HG03520 (cell line): ENCODE data around the gene WFDC1.

Experiments
- ATAC-seq: cut with Tn5 transposase; IDR thresholded peaks from one replicate; pipeline ENCODE4 v1.9.1; 2021; ENCODE audit warnings: mild to moderate bottlenecking, moderate library complexity; ENCODE audit not compliant: unreplicated experiment

WFDC1 gene

DNA sequence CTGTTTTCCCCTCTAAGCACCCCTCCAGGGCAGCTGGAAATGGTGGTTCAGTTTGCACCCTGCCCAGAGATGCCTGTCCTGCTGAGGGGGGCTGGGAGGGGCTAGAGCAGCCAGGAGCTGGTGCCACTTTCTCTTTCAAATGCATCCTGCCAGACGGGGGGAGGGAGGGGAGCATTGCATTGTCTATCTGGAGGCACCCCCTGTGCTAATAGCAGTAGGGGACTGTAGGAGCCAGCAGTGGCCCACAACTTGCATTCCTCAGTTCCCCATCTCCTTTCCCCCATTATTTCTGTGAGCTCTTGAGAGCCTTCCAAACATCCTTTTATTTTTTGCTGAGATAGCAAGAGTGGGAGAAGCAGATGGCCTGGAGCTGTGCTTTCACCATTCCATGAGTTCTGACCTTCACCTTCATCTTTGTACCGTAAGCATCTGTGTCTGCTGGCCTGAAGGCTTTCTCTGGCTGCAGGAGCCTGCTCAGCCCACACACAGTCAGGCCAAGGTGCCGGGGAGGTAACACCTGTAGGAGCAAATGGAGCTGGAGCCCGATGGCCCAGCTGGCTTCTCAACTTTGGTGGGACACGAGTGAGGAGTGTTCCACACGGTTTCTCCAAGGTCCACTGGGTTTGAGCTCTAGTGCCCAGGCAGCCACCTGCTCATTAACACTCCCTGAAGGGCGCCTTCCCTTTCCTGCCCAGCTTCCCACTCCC, 5.2 kb downstream of the WFDC1 start:
- no peak for ATAC-seq

DNA sequence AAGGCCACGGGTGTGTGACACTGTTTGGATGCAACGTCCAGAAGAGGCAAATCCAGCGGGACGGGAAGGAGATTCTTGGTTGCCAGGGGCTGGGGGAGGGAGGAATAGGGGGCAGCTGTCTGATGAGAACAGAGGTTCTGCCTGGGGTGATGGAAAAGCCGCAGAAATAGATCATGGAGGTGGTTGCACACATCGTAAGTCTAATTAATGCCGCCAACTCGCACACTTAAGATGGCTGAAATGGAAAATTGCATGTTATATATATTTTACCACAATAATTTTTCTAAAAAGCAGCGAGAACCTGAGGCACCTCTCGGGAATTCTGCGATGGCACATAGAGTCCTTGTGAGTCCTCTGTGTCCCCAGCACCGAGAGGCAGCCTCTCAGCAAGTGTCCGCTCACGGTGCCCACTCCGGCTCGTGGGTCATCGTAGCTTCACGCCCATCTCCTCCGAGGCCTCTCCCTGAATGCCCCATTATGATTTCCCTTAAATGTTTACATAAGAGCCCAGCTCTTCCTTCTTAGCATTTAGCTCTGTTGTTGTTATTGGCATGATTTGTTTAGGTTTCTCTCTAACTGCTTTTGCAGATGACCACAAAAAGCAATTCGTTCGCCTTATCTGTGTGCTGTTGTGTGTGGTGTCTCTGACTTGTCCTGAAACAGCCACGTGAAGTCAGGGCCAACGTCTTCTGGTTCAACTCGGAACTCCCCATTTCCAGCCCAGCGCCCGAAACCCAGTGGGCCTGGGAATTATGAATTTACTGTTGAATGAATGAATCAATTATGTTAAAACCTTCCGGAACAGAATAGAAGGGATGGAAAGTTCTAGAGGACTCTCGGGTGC, 7.7 kb downstream of the WFDC1 start:
- ATAC-seq = no peak

DNA sequence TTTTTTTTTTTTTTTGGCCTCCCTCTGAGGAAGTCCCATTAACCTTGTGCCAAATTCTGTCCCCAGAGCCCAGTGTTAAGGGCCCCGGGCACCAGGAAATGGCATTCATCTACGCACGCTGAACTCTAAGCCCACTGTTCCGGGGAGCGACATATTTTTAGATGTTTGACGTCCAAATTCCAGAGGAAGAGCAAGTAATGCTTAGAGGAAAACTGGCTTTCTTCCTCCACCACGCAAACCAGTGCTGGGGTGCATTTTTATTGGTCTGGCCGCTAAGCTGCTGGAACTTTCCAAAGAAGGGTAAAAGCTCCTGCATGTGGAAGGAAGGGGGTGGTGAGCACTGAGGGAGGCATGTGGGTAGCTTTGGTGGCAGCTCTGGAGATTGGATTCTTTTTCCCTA, 8.3 kb downstream of the WFDC1 start:
- no peak for ATAC-seq

DNA sequence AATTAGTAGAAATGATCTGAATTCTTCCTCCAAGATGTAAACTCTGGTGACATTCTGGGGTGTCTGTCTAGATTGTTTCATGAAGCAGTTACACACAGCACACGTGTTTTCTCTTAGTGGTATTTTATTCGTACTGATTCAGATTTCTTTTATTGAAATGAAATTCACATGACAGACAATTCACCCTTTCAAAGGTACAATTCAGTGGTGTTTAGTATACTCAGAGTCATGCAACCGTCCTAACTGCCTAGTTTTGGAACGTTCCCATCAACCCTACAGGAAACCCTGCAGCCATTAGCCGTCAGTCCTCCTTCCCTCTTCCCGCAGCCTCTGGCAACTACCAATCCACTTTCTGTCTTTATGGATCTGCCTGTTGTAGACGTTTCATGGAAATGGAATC, 8.8 kb downstream of the WFDC1 start:
- ATAC-seq = no peak

DNA sequence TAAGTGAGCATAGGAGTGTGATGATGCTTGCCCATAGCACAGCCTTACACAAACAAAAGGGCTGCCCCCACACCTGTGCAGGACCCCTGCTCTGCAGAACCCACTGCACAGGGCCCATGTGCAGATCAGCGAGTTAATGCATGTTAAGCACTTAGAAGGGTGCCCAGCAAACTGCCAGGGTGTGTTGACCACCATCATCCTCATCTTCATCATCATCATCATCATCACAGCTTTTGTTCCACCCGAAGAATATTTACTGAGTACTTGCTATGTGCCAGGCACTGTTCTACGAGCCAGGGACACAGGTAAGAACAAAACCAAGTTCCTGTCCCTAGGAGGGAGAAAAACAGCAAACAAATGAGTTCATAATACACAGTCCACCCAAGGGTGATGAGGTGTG, 11.9 kb downstream of the WFDC1 start:
- no peak for ATAC-seq

DNA sequence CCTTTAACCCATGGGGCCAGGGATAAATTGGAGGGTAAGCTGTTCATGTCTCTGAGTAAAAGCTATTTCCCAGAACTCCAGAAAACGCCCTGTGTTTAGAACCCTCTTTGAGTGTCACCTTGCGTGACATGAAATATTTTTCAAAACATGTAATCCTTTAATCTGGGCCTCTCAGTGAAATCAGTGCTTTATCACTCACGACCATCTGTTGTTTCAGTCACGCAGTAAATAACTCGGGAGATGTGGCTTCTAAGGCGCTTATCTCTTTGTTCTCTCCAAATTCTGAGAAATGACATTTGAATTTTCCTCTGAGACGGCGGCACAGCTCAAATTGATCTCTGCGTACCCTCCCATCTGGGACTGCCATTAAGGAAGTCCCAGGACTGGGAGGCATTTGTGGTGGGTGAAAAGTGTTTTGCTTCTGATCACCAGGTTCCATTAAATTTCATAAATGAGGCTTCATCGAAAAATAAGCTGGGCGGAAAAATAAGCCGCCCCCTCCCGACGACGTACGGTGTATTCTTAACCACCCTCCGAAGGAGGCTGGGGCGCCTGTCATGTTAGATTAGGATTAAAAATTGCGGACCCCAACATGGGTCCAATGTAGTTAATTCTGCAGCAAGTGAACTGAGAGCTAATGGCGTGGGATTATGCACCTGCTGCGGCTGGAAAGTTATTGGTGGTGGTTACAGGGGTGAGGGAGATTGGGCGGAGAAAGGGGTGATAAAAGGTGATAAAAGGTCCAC, 12.7 kb downstream of the WFDC1 start:
- ATAC-seq = no peak

DNA sequence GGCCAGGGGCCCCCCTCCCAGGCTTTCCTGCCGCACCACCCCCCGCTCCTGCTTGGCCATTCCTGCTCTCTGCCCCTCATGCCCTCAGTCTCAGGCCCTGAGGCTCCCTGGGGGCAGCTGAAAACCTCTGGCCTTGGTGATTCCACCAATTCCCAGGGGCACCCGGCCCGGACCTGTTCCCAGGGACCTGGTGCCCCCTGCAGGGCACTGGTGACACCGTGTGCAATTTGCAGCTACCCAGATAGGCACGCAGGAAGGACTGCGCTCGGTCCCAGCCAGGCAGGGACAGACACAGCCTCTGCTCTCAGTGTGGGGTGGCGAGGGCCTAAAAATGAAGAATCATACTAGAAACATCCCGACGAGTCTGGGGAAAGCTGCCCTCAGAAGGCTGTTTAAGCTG, 13.4 kb downstream of the WFDC1 start:
- ATAC-seq = no peak

DNA sequence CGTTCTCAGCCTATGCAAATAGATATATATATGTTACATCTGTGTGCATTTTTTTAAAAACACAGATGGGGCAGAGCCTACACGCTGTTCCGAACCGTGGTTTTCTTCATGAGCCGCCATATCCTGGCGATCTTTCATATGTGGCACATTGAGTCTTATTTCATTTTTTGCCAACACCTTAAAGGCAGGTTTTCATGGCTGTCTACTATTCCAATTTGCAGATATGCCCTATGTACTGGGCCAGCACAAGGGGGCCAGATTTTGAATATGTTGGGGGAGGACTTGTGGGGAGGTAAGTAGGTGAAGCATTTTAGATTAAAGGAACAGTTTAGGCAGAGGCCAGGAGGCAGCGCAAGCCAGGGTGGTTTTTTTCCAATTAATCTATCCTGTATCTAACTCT, 16.0 kb downstream of the WFDC1 start:
- no peak for ATAC-seq

DNA sequence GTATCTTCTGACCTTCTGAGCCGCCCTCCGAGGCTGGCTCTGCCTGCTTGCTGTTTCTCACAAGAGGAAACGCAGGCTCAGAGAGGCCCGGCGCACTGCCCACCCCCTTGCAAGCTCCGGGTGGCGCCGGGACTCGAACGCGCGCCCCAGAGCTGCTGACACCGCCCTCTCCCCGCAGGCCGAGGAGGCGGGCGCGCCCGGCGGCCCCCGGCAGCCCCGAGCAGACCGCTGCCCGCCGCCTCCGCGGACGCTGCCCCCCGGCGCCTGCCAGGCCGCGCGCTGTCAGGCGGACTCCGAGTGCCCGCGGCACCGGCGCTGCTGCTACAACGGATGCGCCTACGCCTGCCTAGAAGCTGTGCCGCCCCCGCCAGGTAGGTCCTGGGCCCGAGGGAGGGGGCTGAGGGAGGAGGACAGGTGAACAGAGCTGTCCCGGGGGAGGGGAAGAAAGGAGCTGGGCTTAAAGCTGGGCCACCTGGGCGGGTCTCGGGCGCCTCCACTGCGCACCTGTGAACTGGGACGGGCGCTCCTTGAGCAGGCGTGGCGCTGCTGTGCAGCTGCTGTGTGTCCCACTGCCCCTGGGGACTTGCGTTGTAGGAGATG, 18.2 kb downstream of the WFDC1 start:
- no peak for ATAC-seq

DNA sequence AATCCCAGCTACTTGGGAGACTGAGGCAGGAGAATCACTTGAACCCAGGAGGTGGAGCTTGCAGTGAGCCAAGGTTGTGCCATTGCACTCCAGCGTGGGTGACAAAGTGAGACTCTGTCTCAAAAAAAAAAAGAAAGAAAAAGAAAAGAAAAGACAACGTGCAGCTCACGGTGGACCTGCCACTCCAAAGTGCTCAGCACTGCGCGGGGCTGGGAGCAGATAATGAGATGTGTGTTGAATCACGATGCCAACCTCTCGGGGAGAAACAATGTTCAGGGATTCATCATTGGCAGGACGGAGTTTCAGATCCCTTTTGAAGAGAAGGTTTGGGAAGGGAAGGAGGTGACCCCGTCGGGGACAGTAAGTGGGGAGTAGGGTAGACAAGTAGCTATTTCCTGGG, 19.2 kb downstream of the WFDC1 start:
- ATAC-seq = no peak

DNA sequence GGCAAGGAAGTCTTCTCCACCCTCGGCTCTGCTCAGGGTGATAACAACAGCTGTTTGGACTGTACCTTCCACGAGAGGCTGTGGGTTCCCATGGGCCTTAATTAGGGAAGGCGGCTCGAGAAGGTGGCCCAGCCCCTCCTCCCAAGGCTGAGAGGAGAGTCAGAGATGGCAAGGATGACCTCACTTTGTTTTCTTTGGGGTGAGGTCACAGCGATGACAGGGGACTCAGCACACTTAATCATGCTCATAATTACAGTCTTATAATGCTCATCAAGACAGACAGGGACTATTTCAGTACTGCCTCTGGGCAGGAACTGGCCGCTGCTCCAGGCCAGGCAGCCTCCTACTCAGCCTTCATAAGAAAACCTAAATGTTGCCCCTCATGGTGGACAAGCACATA, 19.7 kb downstream of the WFDC1 start:
- no peak for ATAC-seq

DNA sequence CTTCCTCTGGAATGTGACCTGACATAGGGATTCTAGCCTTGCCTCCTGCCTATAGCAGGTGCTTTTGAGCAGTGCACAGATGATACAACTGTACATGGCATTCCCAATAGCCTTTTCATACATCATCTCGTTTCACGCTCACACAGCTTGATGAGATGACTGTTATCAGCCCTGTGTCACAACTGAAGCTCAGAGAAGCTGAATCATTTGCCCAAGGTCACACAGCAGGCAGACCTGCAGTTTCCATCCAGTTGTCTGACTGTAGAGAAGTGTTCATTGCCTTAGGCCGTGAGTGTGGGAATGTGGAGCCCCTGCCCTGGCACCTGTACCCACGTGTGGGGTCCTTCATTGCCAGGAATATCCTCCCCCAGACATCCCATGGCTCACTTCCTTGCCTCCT, 20.1 kb downstream of the WFDC1 start:
- no peak for ATAC-seq

DNA sequence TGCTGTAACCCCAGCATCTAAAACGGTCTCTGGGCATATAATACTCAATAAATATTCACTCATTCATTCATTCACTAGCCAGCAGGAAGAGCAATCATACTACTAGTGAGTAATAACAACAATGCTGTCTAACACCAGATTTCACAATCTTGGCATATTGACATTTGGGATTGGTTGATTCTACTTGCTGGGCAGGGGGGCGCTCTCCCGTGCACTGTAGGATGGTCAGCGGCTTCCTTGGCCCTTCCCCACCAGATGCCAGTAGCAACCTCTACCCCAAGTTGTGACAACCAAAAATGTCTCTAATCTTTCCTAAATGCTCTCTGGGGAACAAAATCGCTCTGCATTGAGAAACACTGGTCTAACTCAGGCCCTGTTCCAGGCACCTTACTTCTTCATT, 20.7 kb downstream of the WFDC1 start:
- ATAC-seq = no peak

DNA sequence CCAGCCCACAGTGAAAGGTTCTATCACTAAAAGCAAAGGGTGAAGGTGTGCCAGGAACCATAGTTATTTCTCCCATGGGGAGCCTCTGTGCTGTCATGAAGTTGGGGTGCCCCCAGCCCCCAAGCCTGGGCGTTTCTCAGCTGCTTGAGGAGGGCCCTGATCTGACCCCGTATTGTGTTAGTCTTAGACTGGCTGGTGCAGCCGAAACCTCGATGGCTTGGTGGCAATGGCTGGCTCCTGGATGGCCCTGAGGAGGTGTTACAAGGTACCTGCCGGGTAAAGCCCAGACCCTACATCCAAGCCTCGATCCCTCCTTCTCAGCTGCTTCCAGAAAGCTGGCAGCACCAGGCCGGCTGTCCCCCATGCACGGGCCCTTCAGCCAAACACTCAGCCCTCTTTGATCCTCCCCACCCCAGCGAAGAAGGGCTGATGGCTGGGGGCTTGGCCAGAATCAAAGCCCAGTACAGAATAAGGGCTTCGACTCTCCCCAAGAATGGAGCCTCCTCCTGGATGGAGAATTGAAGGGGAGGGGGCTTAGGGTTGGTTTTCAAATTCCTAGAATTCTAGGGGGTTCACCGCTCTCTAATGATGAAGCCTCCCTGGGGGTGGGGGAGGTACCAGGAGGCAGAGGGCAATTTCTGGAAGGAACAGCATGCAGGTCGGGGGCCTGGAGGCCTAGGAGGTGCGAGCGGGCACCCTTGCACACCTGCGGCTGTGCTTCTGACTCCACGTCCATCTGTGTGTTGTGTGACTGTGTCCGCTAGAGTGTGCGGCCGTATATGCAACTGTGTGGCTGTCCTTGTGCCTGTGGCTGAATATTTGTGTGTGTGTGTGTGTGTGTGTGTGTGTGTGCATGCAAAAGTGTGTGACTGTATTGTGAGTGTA, 23.7 kb downstream of the WFDC1 start:
- ATAC-seq = no peak

DNA sequence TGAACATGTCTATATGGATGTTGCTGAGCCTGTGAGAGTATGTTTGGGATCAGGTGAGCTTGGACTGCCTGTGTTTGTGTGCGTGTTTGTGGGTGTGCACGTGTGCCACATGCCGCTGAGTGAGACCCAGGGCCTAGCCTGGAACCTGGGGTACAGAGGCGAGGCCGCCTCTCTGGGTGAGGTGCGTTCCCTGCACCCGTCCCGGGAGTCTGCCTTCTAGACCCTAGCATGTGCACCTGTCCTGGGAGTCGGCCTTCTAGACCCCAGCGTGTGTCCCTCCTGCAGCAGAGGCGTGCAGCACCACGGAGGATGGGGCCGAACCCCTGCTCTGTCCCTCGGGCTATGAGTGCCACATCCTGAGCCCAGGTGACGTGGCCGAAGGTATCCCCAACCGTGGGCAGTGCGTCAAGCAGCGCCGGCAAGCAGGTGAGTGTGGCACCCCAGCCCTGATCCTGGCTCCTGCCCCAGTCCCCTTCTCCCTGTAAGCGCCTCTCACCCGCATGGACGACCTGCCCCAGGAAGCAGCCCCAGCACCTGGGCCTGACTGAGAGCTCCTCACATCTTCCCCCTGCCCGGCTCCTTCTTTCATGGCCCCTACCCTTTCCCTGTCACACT, 24.6 kb downstream of the WFDC1 start:
- ATAC-seq = no peak

DNA sequence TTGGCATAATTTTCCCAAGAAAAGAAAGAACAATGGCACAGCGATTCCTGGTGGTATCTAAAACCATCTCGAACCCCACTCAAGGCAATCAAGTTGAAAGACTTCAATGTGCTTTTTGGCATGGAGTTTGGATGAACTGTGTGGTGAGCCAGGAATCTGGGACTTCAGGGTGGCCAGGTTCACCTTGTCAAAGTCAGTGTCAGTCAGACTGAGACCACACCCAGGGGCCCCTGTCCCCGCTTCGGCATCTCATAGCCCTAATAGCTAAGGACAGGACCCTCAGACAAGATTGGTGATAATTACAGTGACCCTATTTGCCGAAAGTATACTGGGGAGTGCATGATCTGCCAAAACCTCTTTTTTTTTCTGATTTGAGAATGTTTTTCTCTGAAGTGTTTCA, 25.8 kb downstream of the WFDC1 start:
- no peak for ATAC-seq

DNA sequence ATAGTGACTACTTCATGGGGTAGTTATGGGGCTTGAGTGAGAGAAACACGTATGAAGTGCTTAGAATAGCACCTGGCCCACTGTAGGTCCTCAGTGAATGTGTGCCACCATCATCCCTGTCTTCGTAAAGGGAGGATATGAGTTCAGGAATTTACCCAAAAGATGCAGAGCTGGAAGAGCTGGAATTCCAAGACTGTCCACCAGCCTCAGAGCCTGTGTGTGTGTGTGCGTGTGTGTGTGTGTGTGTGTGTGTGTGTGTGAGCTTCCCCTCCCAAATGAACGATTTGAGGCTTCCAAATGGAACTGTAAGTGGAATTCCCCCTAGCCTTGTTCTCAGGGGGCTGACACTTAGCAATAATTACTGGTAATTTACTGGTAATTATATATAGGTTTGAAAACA, 27.3 kb downstream of the WFDC1 start:
- no peak for ATAC-seq

DNA sequence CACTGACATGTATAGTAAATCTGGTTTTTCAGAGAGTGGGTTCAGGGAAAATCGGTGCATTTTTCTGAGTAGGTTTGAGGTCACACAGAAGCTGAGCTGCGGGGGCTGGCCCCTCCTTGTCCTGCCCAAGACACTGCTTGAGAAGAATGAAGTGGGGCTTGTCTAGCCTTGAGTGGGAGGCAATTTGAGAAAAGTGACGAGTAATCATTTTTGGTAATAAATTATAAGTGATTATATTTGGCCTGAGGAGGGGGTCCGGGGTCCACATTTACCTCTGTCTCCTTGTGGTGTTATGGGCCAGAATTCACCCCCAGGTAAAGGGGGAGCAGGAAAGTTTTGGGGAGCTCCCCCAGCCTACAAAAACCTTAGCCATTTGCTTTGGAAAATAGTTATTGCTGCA, 28.1 kb downstream of the WFDC1 start:
- ATAC-seq = no peak

DNA sequence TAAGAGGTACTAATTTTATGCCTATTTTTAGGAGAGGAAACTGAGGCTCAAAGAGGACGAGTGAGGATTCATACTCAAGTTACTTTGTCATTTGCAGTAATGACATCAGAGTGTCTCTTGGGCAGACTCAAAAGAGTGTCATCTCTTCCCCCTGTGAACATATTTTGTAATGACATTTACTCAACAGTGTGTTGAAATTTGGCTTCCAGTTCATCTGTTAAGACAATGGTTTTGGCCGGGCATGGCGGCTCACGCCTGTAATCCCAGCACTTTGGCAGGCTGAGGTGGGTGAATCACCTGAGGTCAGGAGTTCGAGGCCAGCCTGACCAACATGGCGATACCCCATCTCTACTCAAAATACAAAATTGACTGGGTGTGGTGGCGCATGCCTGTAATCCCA, 28.9 kb downstream of the WFDC1 start:
- no peak for ATAC-seq
